Measurements from ENCODE around the gene ENPP6.

The ENPP6 gene

DNA sequence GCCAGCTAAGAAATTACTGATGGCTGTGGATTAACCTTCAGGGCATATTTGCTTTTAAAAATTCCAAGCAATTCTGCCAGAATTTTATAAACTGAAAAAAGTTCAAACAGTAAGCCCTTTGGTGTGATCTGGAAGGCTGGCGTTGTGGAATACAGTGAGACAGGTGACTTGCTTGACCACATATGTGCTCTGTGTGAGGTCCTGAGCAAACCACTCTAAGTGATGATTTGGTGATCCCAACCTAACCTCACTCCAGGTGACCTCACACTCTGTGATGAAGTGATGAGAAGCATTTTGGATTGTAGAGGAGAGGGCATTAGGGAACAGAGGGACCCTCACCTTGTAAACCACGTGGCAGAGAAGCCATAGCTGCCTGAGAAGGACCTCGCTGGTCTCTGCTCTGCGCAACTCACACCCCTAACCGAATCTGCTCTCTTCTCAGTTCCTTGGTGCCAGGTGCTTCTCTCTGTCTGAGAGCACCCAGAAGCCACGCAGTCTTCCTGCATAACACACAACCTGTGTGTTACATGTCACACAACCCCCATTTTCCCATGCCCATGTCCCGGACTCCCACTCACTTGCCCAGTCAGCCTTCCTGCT, 106.3 kb downstream of the ENPP6 start:
- in situ Hi-C loops (cut with HindIII; ENCODE audit: low pct_ligation_motif_present, low sequenced_read_pairs), result no loop called here
- Histone ChIP-seq H3K36me3 (replicated peaks) (no peaks in the 10 kb centered on the region), H3K27ac (no peak overlapping the region), H3K4me3 (ENCODE audit: low read depth, low read length) (no peak overlapping the region), H3K27me3 (replicated peaks) (no peaks in the 10 kb centered on the region)
- DNase-seq, result no peak
- TF ChIP-seq, protein P1, sequence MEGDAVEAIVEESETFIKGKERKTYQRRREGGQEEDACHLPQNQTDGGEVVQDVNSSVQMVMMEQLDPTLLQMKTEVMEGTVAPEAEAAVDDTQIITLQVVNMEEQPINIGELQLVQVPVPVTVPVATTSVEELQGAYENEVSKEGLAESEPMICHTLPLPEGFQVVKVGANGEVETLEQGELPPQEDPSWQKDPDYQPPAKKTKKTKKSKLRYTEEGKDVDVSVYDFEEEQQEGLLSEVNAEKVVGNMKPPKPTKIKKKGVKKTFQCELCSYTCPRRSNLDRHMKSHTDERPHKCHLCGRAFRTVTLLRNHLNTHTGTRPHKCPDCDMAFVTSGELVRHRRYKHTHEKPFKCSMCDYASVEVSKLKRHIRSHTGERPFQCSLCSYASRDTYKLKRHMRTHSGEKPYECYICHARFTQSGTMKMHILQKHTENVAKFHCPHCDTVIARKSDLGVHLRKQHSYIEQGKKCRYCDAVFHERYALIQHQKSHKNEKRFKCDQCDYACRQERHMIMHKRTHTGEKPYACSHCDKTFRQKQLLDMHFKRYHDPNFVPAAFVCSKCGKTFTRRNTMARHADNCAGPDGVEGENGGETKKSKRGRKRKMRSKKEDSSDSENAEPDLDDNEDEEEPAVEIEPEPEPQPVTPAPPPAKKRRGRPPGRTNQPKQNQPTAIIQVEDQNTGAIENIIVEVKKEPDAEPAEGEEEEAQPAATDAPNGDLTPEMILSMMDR (IDR thresholded peaks at IDR 0.05; ENCODE audit: low read depth, low read length, missing control alignments), result no peak

DNA sequence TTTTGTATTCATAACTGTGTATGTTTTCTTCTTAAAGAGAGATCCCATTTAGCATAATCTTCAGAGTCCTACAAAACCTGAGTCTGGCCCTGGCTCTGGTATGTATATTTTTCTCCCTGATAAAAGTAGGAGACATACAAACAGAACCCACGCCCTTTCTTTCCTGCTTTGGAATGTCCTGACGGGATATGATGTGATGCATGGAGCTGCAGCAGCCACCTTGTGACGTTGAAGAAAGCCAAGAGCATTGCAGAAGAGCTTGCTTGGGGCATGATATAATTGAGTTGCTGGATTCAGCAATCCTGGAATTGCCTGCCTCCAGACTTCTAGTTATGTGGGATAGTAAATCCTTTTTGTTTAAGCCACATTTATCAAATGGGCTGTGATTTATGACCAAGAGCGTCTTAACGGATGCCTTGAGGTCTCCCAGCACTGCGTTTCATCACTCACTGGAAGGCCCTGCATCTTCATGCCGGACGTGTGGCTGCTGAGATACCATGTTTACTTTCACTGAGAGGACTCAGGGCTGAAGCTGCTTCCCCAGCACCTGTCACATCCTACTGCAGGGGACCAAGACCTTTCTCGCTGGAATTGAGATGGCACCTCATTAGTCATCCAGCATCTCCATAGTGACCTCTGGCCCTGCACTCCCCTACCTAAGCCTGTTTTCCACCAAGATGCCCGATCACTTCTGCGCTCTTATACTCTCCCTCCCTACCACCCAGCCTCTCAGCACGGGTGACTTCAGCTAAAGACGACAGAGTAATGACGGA, 107.0 kb downstream of the ENPP6 start:
- Histone ChIP-seq H3K36me3 (replicated peaks) (no peaks in the 10 kb centered on the region), H3K27ac (no peak overlapping the region), H3K4me3 (ENCODE audit: low read depth, low read length) (no peak overlapping the region), H3K27me3 (replicated peaks) (no peaks in the 10 kb centered on the region)
- in situ Hi-C loops (cut with HindIII; ENCODE audit: low pct_ligation_motif_present, low sequenced_read_pairs), result no loop called here
- DNase-seq, result no peak
- TF ChIP-seq, protein P1 (IDR thresholded peaks at IDR 0.05; ENCODE audit: low read depth, low read length, missing control alignments), result no peak

DNA sequence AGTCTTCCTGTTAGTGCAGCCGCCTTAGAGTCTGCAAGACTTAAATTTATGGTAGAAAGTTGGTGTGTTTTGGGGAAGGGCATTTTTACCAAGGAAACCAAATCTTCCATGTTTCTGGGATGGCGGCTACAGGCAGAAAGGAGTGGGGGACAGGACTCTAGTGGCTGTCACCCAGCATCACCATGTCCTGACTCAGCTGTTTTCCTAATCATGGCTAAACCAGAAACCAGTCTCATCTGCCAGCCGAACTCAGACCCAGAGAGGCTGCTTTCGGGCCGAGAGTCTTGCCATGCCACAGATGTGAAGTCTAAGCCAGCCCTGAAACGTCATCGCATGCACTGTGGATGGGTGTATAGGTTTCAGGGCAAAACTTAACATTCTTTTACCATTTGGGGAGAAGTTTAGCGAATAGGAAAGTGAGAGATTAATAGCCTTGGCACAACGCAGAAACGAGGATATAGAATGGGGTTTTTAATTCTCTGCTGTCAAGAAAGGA, 109.6 kb downstream of the ENPP6 start:
- in situ Hi-C loops (cut with HindIII; ENCODE audit: low pct_ligation_motif_present, low sequenced_read_pairs), result no loop called here
- DNase-seq, result no peak
- Histone ChIP-seq H3K4me3 (ENCODE audit: low read depth, low read length) (no peak overlapping the region), H3K27ac (no peak overlapping the region), H3K36me3 (replicated peaks) (no peaks in the 10 kb centered on the region), H3K27me3 (replicated peaks) (no peaks in the 10 kb centered on the region)
- TF ChIP-seq, protein P1 (IDR thresholded peaks at IDR 0.05; ENCODE audit: low read depth, low read length, missing control alignments), result no peak

DNA sequence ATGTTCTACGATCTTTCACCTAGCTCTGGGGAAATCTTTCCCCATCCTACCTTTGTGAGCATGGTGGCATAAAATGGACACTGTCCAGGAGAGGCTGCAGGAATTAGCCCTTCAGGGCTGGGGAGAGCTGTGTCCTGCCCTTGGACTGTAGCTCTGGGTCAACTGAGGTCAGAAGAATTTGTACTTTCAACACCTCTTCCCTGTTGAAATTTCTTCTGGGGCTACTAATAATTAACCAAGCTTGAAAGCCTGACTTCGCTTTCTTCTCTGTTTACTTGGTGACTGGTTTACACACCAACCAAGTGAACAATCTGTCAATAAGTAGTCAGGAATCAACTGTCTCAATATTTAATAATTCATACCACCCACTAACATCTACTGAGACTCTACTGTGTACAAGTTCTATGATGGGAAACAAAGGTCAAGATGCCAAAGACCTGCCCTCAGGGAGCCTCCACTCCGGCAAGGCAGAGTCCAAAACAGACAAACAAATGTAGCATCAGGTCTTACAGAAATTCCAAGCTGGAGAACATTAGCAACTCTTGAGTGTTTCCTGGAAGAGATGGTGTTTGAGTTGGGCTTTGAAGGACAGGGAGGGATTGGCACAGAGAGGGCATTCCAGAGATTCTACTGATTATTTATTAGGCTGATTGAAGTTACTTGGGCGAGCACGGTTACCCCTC, 113.1 kb downstream of the ENPP6 start:
- DNase-seq, result no peak
- in situ Hi-C loops (cut with HindIII; ENCODE audit: low pct_ligation_motif_present, low sequenced_read_pairs), result no loop called here
- no peaks in the 10 kb centered on the region for H3K36me3 ChIP-seq (replicated peaks)
- no peak overlapping the region for H3K4me3 ChIP-seq (ENCODE audit: low read depth, low read length)
- TF ChIP-seq, protein P1 (IDR thresholded peaks at IDR 0.05; ENCODE audit: low read depth, low read length, missing control alignments), result no peak
- H3K27ac ChIP-seq, result no peak overlapping the region
- H3K27me3 ChIP-seq (replicated peaks), result no peaks in the 10 kb centered on the region

DNA sequence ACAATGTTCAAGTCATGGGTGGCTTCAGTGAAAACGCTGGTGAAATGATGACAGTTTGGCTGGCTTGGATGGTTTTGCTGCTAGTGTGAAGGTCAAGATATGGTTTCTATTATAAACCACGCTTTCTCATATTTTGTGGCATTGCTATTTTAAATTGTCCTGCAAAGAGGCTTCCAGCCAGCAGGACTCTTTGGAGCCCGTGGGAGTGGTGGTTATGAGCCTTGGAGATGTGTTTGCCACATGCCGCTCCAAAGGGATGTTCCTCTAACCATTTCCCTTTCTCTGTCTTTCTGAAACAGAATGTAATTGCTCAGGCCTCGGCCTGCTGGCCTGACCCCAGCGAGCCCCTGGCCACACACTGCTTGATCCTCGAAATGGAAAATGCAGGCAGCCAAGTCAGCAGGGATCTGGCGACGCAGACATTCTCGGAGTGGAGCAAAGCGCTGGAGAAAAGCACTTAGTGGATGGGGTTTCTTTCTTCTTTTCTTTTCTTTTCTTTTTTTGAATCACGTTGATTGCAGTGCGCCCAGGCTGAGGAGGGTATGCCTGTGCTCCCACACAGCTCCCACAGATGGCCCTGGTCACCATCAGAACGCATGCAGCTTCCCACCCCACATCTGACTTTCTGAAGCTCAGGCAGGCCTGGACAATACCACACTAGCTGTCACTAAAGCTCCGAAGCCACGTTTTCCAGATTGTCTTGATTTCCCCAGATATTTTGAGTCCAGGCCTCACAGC, 114.0 kb downstream of the ENPP6 start:
- DNase-seq, result no peak
- H3K36me3 ChIP-seq (replicated peaks), result no peaks in the 10 kb centered on the region
- in situ Hi-C loops (cut with HindIII; ENCODE audit: low pct_ligation_motif_present, low sequenced_read_pairs), result no loop called here
- H3K27me3 ChIP-seq (replicated peaks), result no peaks in the 10 kb centered on the region
- TF ChIP-seq, protein P1 (IDR thresholded peaks at IDR 0.05; ENCODE audit: low read depth, low read length, missing control alignments), result no peak
- no peak overlapping the region for H3K27ac ChIP-seq
- no peak overlapping the region for H3K4me3 ChIP-seq (ENCODE audit: low read depth, low read length)
